ENCODE measurements around the gene ANKMY1.

- no peak for TF ChIP-seq POLR2A (IDR thresholded peaks at IDR 0.05)
- TF ChIP-seq, protein P1, sequence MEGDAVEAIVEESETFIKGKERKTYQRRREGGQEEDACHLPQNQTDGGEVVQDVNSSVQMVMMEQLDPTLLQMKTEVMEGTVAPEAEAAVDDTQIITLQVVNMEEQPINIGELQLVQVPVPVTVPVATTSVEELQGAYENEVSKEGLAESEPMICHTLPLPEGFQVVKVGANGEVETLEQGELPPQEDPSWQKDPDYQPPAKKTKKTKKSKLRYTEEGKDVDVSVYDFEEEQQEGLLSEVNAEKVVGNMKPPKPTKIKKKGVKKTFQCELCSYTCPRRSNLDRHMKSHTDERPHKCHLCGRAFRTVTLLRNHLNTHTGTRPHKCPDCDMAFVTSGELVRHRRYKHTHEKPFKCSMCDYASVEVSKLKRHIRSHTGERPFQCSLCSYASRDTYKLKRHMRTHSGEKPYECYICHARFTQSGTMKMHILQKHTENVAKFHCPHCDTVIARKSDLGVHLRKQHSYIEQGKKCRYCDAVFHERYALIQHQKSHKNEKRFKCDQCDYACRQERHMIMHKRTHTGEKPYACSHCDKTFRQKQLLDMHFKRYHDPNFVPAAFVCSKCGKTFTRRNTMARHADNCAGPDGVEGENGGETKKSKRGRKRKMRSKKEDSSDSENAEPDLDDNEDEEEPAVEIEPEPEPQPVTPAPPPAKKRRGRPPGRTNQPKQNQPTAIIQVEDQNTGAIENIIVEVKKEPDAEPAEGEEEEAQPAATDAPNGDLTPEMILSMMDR (IDR thresholded peaks at IDR 0.05): no peak
These were observed 30.3 kb upstream of the ANKMY1 start for GRCh38 chr2:240588006-240588655.
